Measurements from ENCODE around the gene SMIM41.

Gene SMIM41

GRCh38 chr12:52144512-52145227 is 65.2 kb downstream of the SMIM41 start:
- DNase-seq (ENCODE audit: low read depth in 2 of 2) = no peak
- no peak for TF ChIP-seq CTCF (IDR thresholded peaks at IDR 0.05; ENCODE audit: low read depth, low read length)
- H3K4me3 ChIP-seq (replicated peaks in 1 of 2; ENCODE audit: low read depth in 2 of 2, low read length in 2 of 2) = no peak overlapping the region

- no peak overlapping the region for H3K4me3 ChIP-seq (replicated peaks in 1 of 2; ENCODE audit: low read depth in 2 of 2, low read length in 2 of 2)
These were observed 66.0 kb downstream of the SMIM41 start for GRCh38 chr12:52145228-52146088.

GRCh38 chr12:52146089-52146821 is 66.8 kb downstream of the SMIM41 start:
- no peak for DNase-seq (ENCODE audit: low read depth in 2 of 2)
- no peak overlapping the region for H3K4me3 ChIP-seq (replicated peaks in 1 of 2; ENCODE audit: low read depth in 2 of 2, low read length in 2 of 2)
- TF ChIP-seq CTCF (IDR thresholded peaks at IDR 0.05; ENCODE audit: low read depth, low read length) = no peak

More at GRCh38 chr12:52145228-52146088, 66.0 kb downstream of the SMIM41 start:
- no peak for DNase-seq (ENCODE audit: low read depth in 2 of 2)
- no peak for TF ChIP-seq CTCF (IDR thresholded peaks at IDR 0.05; ENCODE audit: low read depth, low read length)

- no peak for DNase-seq (ENCODE audit: low read depth in 2 of 2)
- H3K4me3 ChIP-seq (replicated peaks in 1 of 2; ENCODE audit: low read depth in 2 of 2, low read length in 2 of 2) = no peak overlapping the region
These were observed 67.4 kb downstream of the SMIM41 start for GRCh38 chr12:52146822-52147366.

GRCh38 chr12:52147367-52147963 is 68.0 kb downstream of the SMIM41 start:
- no peak overlapping the region for H3K4me3 ChIP-seq (replicated peaks in 1 of 2; ENCODE audit: low read depth in 2 of 2, low read length in 2 of 2)
- DNase-seq (ENCODE audit: low read depth in 2 of 2) = peak; percentile 98 to 99
- TF ChIP-seq CTCF (IDR thresholded peaks at IDR 0.05; ENCODE audit: low read depth, low read length) = no peak

More at GRCh38 chr12:52146822-52147366, 67.4 kb downstream of the SMIM41 start:
- TF ChIP-seq CTCF (IDR thresholded peaks at IDR 0.05; ENCODE audit: low read depth, low read length) = no peak

GRCh38 chr12:52147964-52148463 is 68.5 kb downstream of the SMIM41 start:
- DNase-seq (ENCODE audit: low read depth in 2 of 2) = peak in 1 of 2 donors; percentile 35
- no peak for TF ChIP-seq CTCF (IDR thresholded peaks at IDR 0.05; ENCODE audit: low read depth, low read length)

More at GRCh38 chr12:52147964-52148463, 68.5 kb downstream of the SMIM41 start:
- H3K4me3 ChIP-seq (replicated peaks in 1 of 2; ENCODE audit: low read depth in 2 of 2, low read length in 2 of 2) = no peak overlapping the region

Data from cardiac fibroblast (primary cell).